Skeletal muscle tissue (tissue), 4 donors: ENCODE results near the gene DENND1A. TPM values are rescaled to one million over a fixed set of nuclear protein-coding genes. Genes with fewer than 3 reads are reported as not detected.
"Not testable (repeated sequence)": the region's sequence is repeated elsewhere in the genome, so short reads cannot be mapped to it uniquely, and the experiment has no call there.

Source experiments
- H3K27ac ChIP-seq: one replicate; pipeline ENCODE4 v1.7.0; 2013; ENCODE audit warnings: mild to moderate bottlenecking, low read depth, low read length, inconsistent platforms
- H3K27me3 ChIP-seq, 3 donors: one replicate each; pipeline ENCODE4 v1.7.0; 2013; ENCODE audit warnings: low read length in 3 of 3; ENCODE audit not compliant: control insufficient read depth in 3 of 3, insufficient read depth in 3 of 3
- H3K36me3 ChIP-seq, 3 donors: one replicate each; pipeline ENCODE4 v1.7.0; 2013; ENCODE audit warnings: low read length in 3 of 3; ENCODE audit not compliant: control insufficient read depth in 3 of 3, insufficient read depth in 3 of 3
- H3K4me1 ChIP-seq, 3 donors: one replicate each; pipeline ENCODE4 v1.7.0; 2013; ENCODE audit warnings: low read length in 3 of 3, mild to moderate bottlenecking in 3 of 3; ENCODE audit not compliant: control insufficient read depth in 3 of 3, insufficient read depth in 3 of 3
- H3K4me3 ChIP-seq, 3 donors: one replicate each; pipeline ENCODE4 v1.7.0; 2013; ENCODE audit warnings: low read length in 3 of 3
- H3K9ac ChIP-seq, 3 donors: one replicate each; pipeline ENCODE4 v1.7.0; 2013; ENCODE audit warnings: low read length in 3 of 3, mild to moderate bottlenecking in 3 of 3, moderate library complexity in 2 of 3, low read depth in 1 of 3
- H3K9me3 ChIP-seq, 3 donors: one replicate each; pipeline ENCODE4 v1.7.0; 2013; ENCODE audit warnings: low read length in 3 of 3; ENCODE audit not compliant: control insufficient read depth in 3 of 3
- total RNA-seq: library from RNA; depleted of rRNA; stranded (reverse); fragments of >200 nt; gene quantifications from one replicate; pipeline ENCODE4 v1.2.3, GENCODE V29; 2014
- donor health status: Osteomylitis.

Gene DENND1A
- total RNA-seq, 1 donor from 2014 or later, result 23.5 TPM

DNA sequence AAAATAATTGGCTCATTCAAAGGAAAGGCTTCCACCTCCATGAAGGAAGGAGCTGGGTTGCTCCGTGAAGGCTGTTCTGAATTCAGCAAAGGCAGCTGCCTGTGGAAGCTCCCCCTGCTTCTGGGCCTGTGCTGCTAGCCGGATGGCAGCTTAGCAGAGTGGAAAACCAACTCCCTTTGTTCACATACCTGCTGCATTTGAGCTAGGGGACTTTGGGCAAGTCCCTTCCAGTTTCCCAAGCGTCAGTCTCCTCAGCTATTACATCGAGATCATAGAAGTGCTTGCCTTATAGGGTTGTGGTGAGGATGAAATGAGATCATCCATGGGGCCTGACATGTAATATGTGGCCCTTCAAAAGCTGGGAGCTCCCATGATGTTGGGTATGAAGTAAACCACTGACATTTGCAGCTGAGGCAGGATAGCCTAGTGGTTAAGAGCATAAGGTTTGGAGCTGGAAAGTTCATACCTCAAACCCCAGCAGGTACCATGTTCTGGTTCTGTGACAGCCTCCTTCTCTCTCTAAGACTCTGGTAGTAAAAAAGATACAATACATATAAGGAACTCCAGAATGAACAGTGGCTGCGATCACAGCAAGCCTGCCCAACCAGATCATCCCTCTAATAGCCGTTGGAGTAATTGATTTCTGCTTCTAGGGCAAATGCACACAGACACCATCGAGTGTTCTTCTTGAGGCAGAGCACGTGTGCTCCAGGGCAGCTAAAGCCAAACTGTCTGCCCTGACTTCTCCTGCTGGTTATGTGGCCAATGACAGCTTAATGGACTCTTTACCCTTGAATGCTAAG is 11.0 kb upstream of the DENND1A start:
- Histone ChIP-seq H3K27me3 (peaks cover 0 to 4% (median 0%) of the 10 kb centered on the region in 3 donors), H3K36me3 (no peaks in the 10 kb centered on the region), H3K9ac (no peak overlapping the region), H3K4me3 (no peak overlapping the region), H3K27ac (no peak overlapping the region), H3K4me1 (no peaks in the 10 kb centered on the region), H3K9me3 (no peaks in the 10 kb centered on the region)

GRCh38 chr9:123938401-123938800 is 8.5 kb upstream of the DENND1A start:
- Histone ChIP-seq H3K9ac (no peak overlapping the region), H3K9me3 (no peaks in the 10 kb centered on the region), H3K27me3 (peaks cover 0 to 4% (median 0%) of the 10 kb centered on the region in 3 donors), H3K4me1 (no peaks in the 10 kb centered on the region), H3K4me3 (no peak overlapping the region), H3K27ac (no peak overlapping the region), H3K36me3 (no peaks in the 10 kb centered on the region)

GRCh38 chr9:123936575-123936974 is 6.6 kb upstream of the DENND1A start:
- not testable (repeated sequence) for H3K27me3 ChIP-seq, H3K4me1 ChIP-seq, H3K27ac ChIP-seq, H3K9me3 ChIP-seq, H3K36me3 ChIP-seq, H3K4me3 ChIP-seq, H3K9ac ChIP-seq

DNA sequence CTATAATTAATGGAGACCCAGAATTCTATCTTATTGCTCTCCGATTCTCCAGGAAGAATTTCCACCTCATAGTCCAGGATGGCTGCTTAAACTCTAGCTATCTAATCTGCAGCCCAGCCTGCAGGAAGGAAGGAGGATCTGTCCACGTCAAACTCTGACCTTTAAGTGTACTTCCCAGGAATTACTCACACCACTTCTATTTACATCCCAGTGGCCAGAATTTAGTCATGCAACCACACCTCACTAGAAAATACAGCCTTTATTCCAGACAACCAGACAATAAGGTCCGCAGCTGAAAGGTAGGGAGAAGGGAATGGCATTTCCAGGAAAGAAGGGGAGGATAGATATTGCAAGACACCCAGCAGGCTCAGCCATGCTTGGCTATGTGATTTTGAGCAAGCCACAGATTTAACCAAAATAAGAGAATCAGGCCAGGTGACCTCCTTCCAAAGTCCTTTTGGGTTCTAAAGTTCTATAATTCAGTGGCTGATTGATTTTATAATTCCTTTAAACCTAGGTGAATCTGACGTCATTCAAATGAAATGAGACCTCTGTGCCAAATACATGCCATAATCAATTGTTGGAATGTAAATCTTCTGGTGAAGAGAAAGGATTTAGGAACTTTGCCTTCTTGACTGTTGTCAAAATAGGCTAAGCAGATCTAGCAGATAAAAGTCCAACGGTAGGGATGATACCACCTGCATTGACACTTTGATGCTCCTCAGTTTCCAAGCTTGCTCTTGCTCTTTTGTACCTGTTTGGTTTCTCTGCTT is 3.7 kb upstream of the DENND1A start:
- Histone ChIP-seq H3K9ac (no peak overlapping the region), H3K27me3 (no peaks in the 10 kb centered on the region), H3K36me3 (no peaks in the 10 kb centered on the region), H3K4me3 (no peak overlapping the region), H3K27ac (no peak overlapping the region), H3K9me3 (no peaks in the 10 kb centered on the region), H3K4me1 (peaks cover 5 to 22% (median 5%) of the 10 kb centered on the region in 3 donors)

DNA sequence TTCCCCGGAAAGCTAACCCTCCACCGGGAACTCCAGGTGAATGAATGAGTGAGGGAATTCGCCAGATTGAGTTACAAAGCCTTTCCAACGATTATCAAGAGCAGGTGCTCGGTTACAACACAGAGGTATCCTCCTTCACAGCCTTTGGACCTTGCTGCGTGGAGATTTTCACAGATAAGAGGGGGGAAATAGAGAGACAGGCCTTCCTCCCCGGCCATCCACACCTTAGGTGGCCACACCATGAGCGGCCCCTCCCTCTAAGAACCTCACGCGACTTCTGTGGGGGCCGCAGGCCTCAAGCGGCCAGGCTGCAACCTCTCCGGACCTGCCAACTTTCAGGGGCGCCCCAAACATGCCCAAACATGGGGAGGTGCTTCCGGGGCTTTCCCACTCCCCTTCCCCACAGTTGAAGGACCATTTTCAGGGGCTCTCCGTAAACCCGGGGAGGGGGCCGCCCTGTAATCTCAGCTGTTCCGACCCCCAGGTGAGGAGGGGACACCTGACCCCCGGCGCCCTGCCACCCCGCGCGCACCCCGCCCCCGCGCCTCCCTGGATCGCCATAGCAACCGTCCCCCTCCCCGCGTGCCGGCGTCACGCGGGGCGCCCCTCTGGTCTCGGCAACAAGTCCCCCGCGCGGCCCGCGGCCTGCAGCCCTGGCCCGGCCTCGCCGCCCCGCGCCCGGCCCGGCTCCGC is 603 bp downstream of the DENND1A start:
- H3K4me3 ChIP-seq, result peak overlapping the region; percentile 62 to 76 (median 74)
- H3K27me3 ChIP-seq, result no peaks in the 10 kb centered on the region
- H3K4me1 ChIP-seq, result peaks cover 10 to 36% (median 12%) of the 10 kb centered on the region in 3 donors
- H3K36me3 ChIP-seq, result no peaks in the 10 kb centered on the region
- H3K9me3 ChIP-seq, result no peaks in the 10 kb centered on the region
- H3K9ac ChIP-seq, result peak overlapping the region; percentile 79 to 83 (median 79)
- H3K27ac ChIP-seq, result no peak overlapping the region

DNA sequence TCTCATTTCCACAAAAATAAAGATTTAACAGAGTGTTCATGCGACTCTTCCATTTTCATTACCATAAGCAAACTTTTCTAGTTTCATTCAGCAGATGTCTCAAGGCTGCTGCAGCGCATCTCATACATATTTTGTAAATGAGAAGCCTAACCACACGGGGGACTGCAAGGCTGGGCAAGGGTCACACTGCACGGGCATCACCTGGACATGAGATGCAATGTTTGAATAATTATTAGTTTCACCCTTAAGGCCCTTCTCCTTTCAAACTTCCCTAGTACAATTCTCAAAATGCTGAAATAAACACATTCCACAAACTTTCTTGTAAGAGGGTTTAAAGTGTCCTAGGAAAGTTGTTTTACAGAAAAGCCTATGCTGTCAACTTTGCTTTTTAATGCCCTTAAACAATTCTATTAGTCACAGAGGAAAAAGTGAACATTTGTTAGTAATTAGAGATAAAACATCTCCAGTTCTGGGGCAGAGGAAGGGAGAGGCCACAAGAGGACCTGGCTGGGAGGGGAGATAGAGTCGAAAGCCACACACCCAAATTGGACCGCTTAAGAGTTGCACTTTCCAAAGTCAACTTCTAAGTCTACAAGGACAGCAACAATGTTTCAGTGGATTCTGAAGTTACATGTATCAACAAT is 1.3 kb downstream of the DENND1A start:
- Histone ChIP-seq H3K27ac (no peak overlapping the region), H3K9ac (peak overlapping the region; percentile 79 to 83 (median 79)), H3K4me1 (peaks cover 10 to 36% (median 12%) of the 10 kb centered on the region in 3 donors)

DNA sequence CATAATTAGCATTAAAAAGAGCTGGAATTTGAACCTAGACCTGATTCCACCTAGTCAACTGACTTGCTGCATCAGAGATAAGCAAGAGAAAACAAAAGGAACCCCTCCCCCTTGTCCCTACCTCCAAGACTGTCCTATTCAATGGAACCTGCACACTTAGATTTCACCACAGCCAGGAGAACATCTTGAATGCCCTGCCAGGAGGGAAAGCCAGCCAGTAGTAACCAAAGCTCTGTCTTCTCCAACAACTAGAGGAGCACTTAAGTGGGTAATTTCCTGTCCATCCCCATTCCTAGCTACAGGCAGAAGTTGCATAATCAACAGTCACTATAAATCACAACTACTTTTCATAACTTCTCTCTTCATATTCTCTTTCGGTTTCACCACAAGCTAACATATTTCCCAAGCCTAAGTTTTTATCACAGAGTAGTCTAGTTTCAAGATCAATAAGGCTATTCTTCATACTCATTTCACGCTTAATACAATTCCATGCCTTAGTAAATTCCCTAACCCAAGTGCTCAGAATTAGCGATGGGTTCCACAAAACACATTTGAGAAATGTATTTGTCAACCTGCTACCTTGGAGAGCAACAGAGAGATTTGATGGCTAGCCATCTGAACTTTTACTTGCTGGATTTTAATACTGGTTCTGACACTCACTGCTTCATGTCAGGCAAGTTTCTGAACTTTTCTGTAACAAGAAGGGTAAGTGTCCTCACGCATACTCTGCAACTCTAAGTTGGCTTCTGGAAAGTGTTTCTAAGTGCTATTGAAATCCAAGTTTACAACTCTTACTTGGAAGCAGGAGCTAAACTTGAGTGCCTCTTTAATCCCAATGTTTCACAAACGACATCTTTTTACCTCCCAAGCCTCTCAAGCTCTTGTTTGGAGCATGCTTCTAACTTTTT is 2.0 kb downstream of the DENND1A start:
- no peaks in the 10 kb centered on the region for H3K27me3 ChIP-seq
- H3K9me3 ChIP-seq, result no peaks in the 10 kb centered on the region
- H3K27ac ChIP-seq, result no peak overlapping the region
- H3K36me3 ChIP-seq, result no peaks in the 10 kb centered on the region
- H3K4me3 ChIP-seq, result peak overlapping the region in 1 of 3 donors; percentile 76
- H3K4me1 ChIP-seq, result peaks cover 10 to 36% (median 12%) of the 10 kb centered on the region in 3 donors
- no peak overlapping the region for H3K9ac ChIP-seq

More for the DNA sequence above, 1.3 kb downstream of the DENND1A start:
- Histone ChIP-seq H3K9me3 (no peaks in the 10 kb centered on the region), H3K4me3 (peak overlapping the region; percentile 62 to 76 (median 74)), H3K27me3 (no peaks in the 10 kb centered on the region), H3K36me3 (no peaks in the 10 kb centered on the region)

DNA sequence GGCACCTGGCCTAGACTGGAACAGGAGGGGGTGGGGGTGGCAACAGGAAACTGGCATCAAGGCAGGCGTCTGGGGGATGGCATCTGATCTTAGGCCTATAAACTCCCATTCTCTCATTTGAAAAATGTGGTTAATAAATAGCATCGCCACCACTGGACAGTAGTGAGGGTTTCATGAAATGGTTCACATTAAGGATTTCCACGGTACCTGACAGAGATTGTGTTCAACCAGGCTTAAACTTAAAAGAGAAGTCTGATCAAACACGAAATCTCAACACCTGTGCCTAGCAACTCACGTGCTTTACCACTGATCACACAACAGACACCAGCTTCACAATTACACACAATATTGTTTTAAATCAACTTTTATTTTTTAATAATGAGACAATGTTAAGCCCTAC is 3.0 kb downstream of the DENND1A start:
- H3K4me3 ChIP-seq, result no peak overlapping the region
- H3K27me3 ChIP-seq, result no peaks in the 10 kb centered on the region
- no peak overlapping the region for H3K9ac ChIP-seq
- H3K36me3 ChIP-seq, result no peaks in the 10 kb centered on the region
- H3K9me3 ChIP-seq, result no peaks in the 10 kb centered on the region
- H3K27ac ChIP-seq, result no peak overlapping the region
- peaks cover 10 to 36% (median 12%) of the 10 kb centered on the region in 3 donors for H3K4me1 ChIP-seq

- Histone ChIP-seq H3K4me3 (no peak overlapping the region), H3K9me3 (no peaks in the 10 kb centered on the region), H3K27ac (no peak overlapping the region), H3K9ac (no peak overlapping the region), H3K4me1 (peaks cover 10 to 27% (median 12%) of the 10 kb centered on the region in 3 donors), H3K27me3 (no peaks in the 10 kb centered on the region), H3K36me3 (no peaks in the 10 kb centered on the region)
These were observed 4.1 kb downstream of the DENND1A start for GRCh38 chr9:123925819-123926218.
